HFFc6 (cell line): ENCODE measurements around the gene ESF1. TPM values are rescaled to one million over a fixed set of nuclear protein-coding genes. Genes with fewer than 3 reads are reported as not detected.
A peak's percentile ranks its signal among the peaks of the same experiment; 100 is the strongest.

ENCODE experiments used
- DNase-seq: peaks from one replicate; pipeline ENCODE4 v3.0.0-alpha.2; 2018
- H3K27ac Mint-ChIP-seq: 2 replicates; pipeline ENCODE4 v1.8.0; 2020; ENCODE audit warnings: mild to moderate bottlenecking, mixed read lengths
- H3K27me3 Mint-ChIP-seq: 2 replicates; pipeline ENCODE4 v1.8.0; 2021; ENCODE audit warnings: mild to moderate bottlenecking, moderate library complexity, mixed read lengths; ENCODE audit not compliant: insufficient read depth
- H3K36me3 Mint-ChIP-seq: 2 replicates; pipeline ENCODE4 v1.8.0; 2021; ENCODE audit warnings: low read depth, mixed read lengths
- H3K4me1 Mint-ChIP-seq: 2 replicates; pipeline ENCODE4 v1.8.0; 2020; ENCODE audit warnings: low read depth, mixed read lengths
- H3K4me3 Mint-ChIP-seq: 2 replicates; pipeline ENCODE4 v1.8.0; 2020; ENCODE audit warnings: mild to moderate bottlenecking, moderate library complexity, mixed read lengths
- H3K9me3 Mint-ChIP-seq: 2 replicates; pipeline ENCODE4 v1.8.0; 2020; ENCODE audit warnings: mild to moderate bottlenecking, mixed read lengths
- CTCF ChIP-seq: fragments of 200-600 bp; sonication (generic); IDR thresholded peaks from 2 replicates; pipeline ENCODE4 v1.5.0; 2021; ENCODE audit warnings: antibody characterized with exemption, mild to moderate bottlenecking
- long read RNA-seq: library from polyadenylated mRNA; unstranded; transcript quantifications from one replicate; pipeline ENCODE4 v2.0.0, GENCODE V29; 2019
- total RNA-seq, 6 experiments: library from RNA; stranded (reverse); fragmentation: NEBNext Ultra II Directional; extraction: Animal tissue kit (Norgen Biotek cat#: 25700); gene quantifications; 2 replicates in 1 of 6; 3 replicates in 5 of 6; pipeline ENCODE4 v1.2.3, GENCODE V29; 2021

The ESF1 gene
- total RNA-seq: 10 to 100 TPM; 12.6 to 14.8 (median 14.2) TPM
- long read RNA-seq, partial matches to known transcripts: 22 of 24 reads
- long read RNA-seq, other reads (novel, unspliced or antisense): 2 of 24 reads

DNA sequence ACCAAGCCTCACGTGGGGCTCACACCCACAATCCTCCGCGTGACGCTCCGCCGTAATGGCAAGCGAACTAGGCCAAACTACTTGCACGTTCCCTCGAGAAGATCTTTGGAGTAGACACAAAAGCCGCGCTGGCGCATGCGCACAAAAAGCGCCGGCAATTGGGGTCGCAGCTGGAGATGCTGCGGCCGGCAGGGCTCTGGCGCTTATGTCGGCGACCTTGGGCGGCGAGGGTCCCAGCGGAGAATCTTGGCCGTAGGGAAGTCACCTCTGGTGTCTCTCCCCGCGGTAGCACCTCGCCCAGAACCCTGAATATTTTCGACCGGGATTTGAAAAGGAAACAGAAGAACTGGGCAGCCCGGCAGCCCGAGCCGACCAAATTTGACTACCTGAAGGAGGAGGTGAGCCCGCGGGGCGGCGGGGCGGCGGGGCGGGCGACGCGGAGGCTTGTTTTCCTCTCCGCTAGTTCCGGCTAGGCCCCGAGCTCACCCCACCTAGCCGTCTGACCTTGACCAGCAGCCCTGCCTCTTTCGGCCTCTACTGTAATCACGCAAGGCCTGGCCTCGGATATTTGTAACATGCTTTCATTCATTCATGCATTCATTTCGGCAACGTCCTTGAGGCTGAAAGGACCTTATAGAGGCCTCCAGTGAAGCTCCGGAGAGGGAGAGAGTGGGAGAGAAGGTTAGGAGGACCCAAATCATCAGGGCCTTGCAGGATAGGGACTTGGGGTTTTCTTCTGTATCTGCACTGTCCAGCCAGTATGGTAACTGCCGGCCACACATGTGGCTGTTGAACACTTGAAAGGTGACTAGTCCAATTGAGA lies at the start of gene ESF1, which contains the start of gene NDUFAF5:
Gene ESF1 (minus strand): TSS at position 27 of the 823 bp plus-strand sequence. CDS start 1,779 bp downstream, outside the sequence.
Gene NDUFAF5 (plus strand): TSS at position 136 of the 823 bp plus-strand sequence. CDS start 41 bp downstream, at position 177.
- Mint-ChIP-seq H3K27me3 (no peaks in the 10 kb centered on the region; the same call in 1 of the 2 replicates), H3K27ac (peak within 1 kb of the TSS; percentile 96), H3K9me3 (no peaks in the 10 kb centered on the region), H3K4me1 (peaks cover 34% of the 10 kb centered on the region), H3K36me3 (peaks cover 40% of the 10 kb centered on the region), H3K4me3 (peak within 1 kb of the TSS; percentile 96)
- TF ChIP-seq CTCF: no peak
- DNase-seq: peak; percentile 97

GRCh38 chr20:13831476-13831875 lies 46.8 kb upstream of the ESF1 start:
- Mint-ChIP-seq H3K4me3 (no peak overlapping the region), H3K4me1 (no peaks in the 10 kb centered on the region), H3K9me3 (no peaks in the 10 kb centered on the region), H3K27me3 (peaks cover 1% of the 10 kb centered on the region; the same call in 1 of the 2 replicates), H3K27ac (no peak overlapping the region), H3K36me3 (no peaks in the 10 kb centered on the region)
- no peak for DNase-seq
- no peak for TF ChIP-seq CTCF

GRCh38 chr20:13825465-13825864 lies 40.7 kb upstream of the ESF1 start:
- no peak for DNase-seq
- H3K27ac Mint-ChIP-seq: no peak overlapping the region
- no peaks in the 10 kb centered on the region for H3K9me3 Mint-ChIP-seq
- H3K27me3 Mint-ChIP-seq: no peaks in the 10 kb centered on the region; the same call in 1 of the 2 replicates
- no peak for TF ChIP-seq CTCF
- no peak overlapping the region for H3K4me3 Mint-ChIP-seq
- peaks cover 9% of the 10 kb centered on the region; the same call in 1 of the 2 replicates for H3K4me1 Mint-ChIP-seq
- no peaks in the 10 kb centered on the region for H3K36me3 Mint-ChIP-seq

- Mint-ChIP-seq H3K9me3 (no peaks in the 10 kb centered on the region), H3K4me1 (peaks cover 9% of the 10 kb centered on the region; the same call in 1 of the 2 replicates), H3K27ac (no peak overlapping the region), H3K4me3 (no peak overlapping the region), H3K27me3 (no peaks in the 10 kb centered on the region; the same call in 1 of the 2 replicates), H3K36me3 (no peaks in the 10 kb centered on the region)
- no peak for TF ChIP-seq CTCF
- DNase-seq: no peak
These were observed 39.7 kb upstream of the ESF1 start for GRCh38 chr20:13824459-13824858.

- peaks cover 6% of the 10 kb centered on the region for H3K36me3 Mint-ChIP-seq
- H3K4me3 Mint-ChIP-seq: no peak overlapping the region
- DNase-seq: no peak
- TF ChIP-seq CTCF: peak; percentile 36; the same call in 1 of the 2 replicates
- no peaks in the 10 kb centered on the region for H3K27me3 Mint-ChIP-seq
- no peak overlapping the region; the same call in 1 of the 2 replicates for H3K27ac Mint-ChIP-seq
- no peaks in the 10 kb centered on the region for H3K9me3 Mint-ChIP-seq
- H3K4me1 Mint-ChIP-seq: peaks cover 12% of the 10 kb centered on the region; the same call in 1 of the 2 replicates
These were observed 37.7 kb upstream of the ESF1 start for GRCh38 chr20:13822459-13822858.
